22Rv1 (cell line): ENCODE results near the gene CCN5.

Experiments
- CTCF ChIP-seq: fragments of 450-650 bp; IDR thresholded peaks from 2 replicates; pipeline ENCODE4 v1.5.1; 2017; ENCODE audit warnings: mild to moderate bottlenecking
- ZFX ChIP-seq: fragments of 450-650 bp; IDR thresholded peaks from 2 replicates; pipeline ENCODE4 v1.6.1; 2017; ENCODE audit warnings: antibody characterized with exemption, borderline replicate concordance

GRCh38 chr20:44776980-44777379, 61.8 kb downstream of the CCN5 start:
- no peak for TF ChIP-seq CTCF
- no peak for TF ChIP-seq ZFX
